ENCODE measurements around the gene SND1.

SND1 gene

DNA sequence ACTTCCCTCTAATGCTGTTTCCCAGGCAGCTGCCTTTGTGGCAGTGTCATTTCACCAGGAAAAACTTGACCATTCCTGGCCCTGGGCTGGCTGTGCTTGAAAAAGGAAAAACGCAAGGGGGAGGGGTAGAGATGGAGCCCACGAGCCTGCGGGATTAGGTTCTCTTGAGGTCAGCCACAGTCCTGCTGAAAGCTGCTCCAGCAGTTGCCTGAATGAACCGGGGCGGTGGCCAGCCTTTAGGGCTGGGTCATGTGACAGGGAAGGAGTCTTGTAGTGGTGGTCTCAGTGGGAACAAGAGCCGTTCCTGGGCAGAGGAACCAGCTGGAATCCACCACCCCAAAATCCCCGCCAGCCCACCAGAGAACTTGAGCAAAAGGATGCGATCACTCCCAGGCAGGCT is 430.4 kb downstream of the SND1 start:
- TF ChIP-seq, protein P1, sequence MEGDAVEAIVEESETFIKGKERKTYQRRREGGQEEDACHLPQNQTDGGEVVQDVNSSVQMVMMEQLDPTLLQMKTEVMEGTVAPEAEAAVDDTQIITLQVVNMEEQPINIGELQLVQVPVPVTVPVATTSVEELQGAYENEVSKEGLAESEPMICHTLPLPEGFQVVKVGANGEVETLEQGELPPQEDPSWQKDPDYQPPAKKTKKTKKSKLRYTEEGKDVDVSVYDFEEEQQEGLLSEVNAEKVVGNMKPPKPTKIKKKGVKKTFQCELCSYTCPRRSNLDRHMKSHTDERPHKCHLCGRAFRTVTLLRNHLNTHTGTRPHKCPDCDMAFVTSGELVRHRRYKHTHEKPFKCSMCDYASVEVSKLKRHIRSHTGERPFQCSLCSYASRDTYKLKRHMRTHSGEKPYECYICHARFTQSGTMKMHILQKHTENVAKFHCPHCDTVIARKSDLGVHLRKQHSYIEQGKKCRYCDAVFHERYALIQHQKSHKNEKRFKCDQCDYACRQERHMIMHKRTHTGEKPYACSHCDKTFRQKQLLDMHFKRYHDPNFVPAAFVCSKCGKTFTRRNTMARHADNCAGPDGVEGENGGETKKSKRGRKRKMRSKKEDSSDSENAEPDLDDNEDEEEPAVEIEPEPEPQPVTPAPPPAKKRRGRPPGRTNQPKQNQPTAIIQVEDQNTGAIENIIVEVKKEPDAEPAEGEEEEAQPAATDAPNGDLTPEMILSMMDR (IDR thresholded peaks at IDR 0.05; ENCODE audit: low read depth, low read length) = no peak
- H3K4me3 ChIP-seq (ENCODE audit: low read depth, low read length) = no peak overlapping the region

DNA sequence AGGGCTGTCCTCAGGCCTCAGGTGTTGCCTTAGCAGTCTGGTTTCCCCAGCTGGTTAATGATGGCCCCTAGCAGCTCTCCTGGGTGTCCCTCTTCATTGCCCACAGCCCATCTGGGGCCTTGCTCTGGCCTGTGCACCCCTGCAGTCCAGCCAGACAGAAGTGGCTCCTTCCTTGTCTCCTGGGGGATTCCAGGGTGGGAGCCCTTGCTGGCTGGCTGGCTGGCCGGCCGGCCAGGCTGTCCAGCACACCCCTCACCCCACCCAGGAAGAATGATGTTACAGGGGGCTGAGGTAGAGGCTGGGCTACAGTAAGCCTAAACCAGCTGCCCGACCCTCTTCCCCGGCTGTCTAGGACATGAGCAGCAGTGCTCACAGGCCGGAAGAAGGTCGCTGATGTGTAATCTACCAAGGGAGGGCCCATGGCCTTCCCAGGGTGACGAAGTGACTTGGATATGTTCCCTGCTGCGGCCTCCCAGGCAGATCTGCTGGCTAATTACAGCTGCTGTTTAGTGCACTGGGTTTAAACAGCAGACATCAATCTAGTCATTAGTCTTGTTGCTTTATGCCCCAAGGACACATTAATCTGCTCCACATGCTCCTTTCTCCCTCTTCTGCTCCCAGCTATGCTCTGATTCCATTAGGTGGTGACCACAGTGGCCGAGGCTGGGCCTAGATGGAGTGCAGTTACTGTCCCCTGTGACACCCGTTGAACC is 433.1 kb downstream of the SND1 start:
- H3K4me3 ChIP-seq (ENCODE audit: low read depth, low read length) = no peak overlapping the region
- TF ChIP-seq, protein P1 (IDR thresholded peaks at IDR 0.05; ENCODE audit: low read depth, low read length) = no peak

- TF ChIP-seq, protein P1 (IDR thresholded peaks at IDR 0.05; ENCODE audit: low read depth, low read length) = no peak
- H3K4me3 ChIP-seq (ENCODE audit: low read depth, low read length) = no peak overlapping the region
Observed at GRCh38 chr7:128090492-128090891, 438.5 kb downstream of the SND1 start.

DNA sequence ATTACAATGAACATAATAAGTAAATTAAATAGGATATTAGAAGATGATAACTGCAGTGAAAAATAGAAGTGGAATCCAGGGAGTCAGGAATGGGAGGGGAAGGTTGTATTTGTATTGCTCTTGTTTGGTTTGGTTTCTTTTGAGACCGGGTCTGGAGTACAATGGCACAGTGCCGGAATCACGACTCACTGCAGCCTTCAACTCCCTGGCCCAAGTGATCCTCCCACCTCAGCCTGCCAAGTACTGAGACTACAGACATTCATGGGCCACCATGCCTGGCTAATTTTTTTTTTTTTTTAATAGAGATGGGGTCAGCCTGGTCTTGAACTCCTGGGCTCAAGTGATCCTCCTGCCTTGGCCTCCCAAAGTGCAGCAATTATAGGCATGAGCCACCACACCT is 439.1 kb downstream of the SND1 start:
- H3K4me3 ChIP-seq (ENCODE audit: low read depth, low read length) = no peak overlapping the region
- TF ChIP-seq, protein P1 (IDR thresholded peaks at IDR 0.05; ENCODE audit: low read depth, low read length) = no peak

GRCh38 chr7:128092221-128092620 is 440.2 kb downstream of the SND1 start:
- H3K4me3 ChIP-seq (ENCODE audit: low read depth, low read length) = no peak overlapping the region
- TF ChIP-seq, protein P1 (IDR thresholded peaks at IDR 0.05; ENCODE audit: low read depth, low read length) = no peak

- TF ChIP-seq, protein P1 (IDR thresholded peaks at IDR 0.05; ENCODE audit: low read depth, low read length) = no peak
- no peak overlapping the region for H3K4me3 ChIP-seq (ENCODE audit: low read depth, low read length)
Observed at GRCh38 chr7:128093614-128094570, 441.9 kb downstream of the SND1 start.

- no peak overlapping the region for H3K4me3 ChIP-seq (ENCODE audit: low read depth, low read length)
- TF ChIP-seq, protein P1 (IDR thresholded peaks at IDR 0.05; ENCODE audit: low read depth, low read length) = no peak
Observed at GRCh38 chr7:128094686-128095085, 442.7 kb downstream of the SND1 start.
